H1 (cell line): ENCODE measurements around the gene STRC.
"Not testable (repeated sequence)": the region's sequence is repeated elsewhere in the genome, so short reads cannot be mapped to it uniquely, and the experiment has no call there.

Experiments
- FOSL1 ChIP-seq: IDR thresholded peaks from 2 replicates; pipeline ENCODE4 v1.6.1; 2011; ENCODE audit warnings: mild to moderate bottlenecking, low read depth, low read length, moderate library complexity; ENCODE audit not compliant: insufficient read depth
- PHF8 ChIP-seq: fragments of 200-600 bp; sonication (generic); conservative IDR thresholded peaks from 2 replicates; pipeline ENCODE4 v1.7.1; 2012; ENCODE audit warnings: low read depth, mild to moderate bottlenecking, inconsistent platforms, low read length, moderate library complexity

GRCh38 chr15:43622068-43622799 is 3.6 kb upstream of the STRC start:
- not testable (repeated sequence) for TF ChIP-seq FOSL1, PHF8
